SK-N-SH (cell line): ENCODE data around the gene SVIL.

Experiments used
- FOXJ3 ChIP-seq: sonication (generic); formaldehyde crosslinking; IDR thresholded peaks from 2 replicates; pipeline ENCODE4 v1.5.1; 2020; ENCODE audit warnings: mild to moderate bottlenecking, missing genetic modification reagents
- MXI1 ChIP-seq: IDR thresholded peaks from 2 replicates; pipeline ENCODE4 v1.6.1; 2012; ENCODE audit warnings: mild to moderate bottlenecking, low read depth, low read length, improper control_type of control experiment
- RAD21 ChIP-seq: IDR thresholded peaks from 2 replicates; pipeline ENCODE4 v1.6.1; 2012; ENCODE audit warnings: mild to moderate bottlenecking, low read length
- TEAD4 ChIP-seq: IDR thresholded peaks from 2 replicates; pipeline ENCODE4 v1.4.0; 2012; ENCODE audit warnings: mild to moderate bottlenecking, borderline replicate concordance; ENCODE audit not compliant: insufficient read depth
- YY1 ChIP-seq: IDR thresholded peaks from 2 replicates; pipeline ENCODE4 v1.4.0; 2012; ENCODE audit warnings: low read depth, mild to moderate bottlenecking
- TF ChIP-seq, protein P1 (sequence below): fragments of 200-600 bp; sonication (generic); IDR thresholded peaks from 2 replicates; pipeline ENCODE4 v1.6.1; 2017; ENCODE audit warnings: antibody characterized with exemption, mild to moderate bottlenecking, moderate library complexity

GRCh38 chr10:29658984-29659965 lies 24.5 kb upstream of the SVIL start:
- TF ChIP-seq, protein P1, sequence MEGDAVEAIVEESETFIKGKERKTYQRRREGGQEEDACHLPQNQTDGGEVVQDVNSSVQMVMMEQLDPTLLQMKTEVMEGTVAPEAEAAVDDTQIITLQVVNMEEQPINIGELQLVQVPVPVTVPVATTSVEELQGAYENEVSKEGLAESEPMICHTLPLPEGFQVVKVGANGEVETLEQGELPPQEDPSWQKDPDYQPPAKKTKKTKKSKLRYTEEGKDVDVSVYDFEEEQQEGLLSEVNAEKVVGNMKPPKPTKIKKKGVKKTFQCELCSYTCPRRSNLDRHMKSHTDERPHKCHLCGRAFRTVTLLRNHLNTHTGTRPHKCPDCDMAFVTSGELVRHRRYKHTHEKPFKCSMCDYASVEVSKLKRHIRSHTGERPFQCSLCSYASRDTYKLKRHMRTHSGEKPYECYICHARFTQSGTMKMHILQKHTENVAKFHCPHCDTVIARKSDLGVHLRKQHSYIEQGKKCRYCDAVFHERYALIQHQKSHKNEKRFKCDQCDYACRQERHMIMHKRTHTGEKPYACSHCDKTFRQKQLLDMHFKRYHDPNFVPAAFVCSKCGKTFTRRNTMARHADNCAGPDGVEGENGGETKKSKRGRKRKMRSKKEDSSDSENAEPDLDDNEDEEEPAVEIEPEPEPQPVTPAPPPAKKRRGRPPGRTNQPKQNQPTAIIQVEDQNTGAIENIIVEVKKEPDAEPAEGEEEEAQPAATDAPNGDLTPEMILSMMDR: peak; percentile 46
- TF ChIP-seq YY1 (peak; percentile 33), TEAD4 (peak; percentile 98), RAD21 (no peak), MXI1 (no peak), FOXJ3 (CRISPR knock-in tag) (no peak)
